ENCODE results near the gene MOSPD2. TPM values are rescaled to one million over a fixed set of nuclear protein-coding genes. Genes with fewer than 3 reads are reported as not detected.

Gene MOSPD2
- total RNA-seq, 3 donors from 2014 or later: 19.7 to 27.8 (median 20.9) TPM

DNA sequence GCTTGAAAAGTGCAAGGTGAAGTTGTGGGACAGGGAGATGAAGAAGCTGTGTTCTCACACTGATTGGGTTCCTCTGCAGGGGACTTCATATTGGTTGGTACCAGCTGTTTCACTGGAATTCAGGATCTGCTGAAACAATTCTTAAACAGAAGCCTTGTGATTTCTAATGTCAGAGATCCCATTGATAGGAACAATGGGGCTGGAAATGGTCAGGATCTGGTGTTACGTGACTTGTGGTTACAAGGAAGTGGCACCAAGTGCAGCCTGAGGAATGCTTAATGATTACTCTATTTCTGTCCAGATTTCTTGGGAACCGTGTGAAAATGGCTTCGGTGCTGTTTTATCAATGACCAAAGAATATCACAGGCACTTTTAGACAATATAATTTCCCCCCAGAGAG is 68.1 kb downstream of the MOSPD2 start:
- DNase-seq (ENCODE audit: low spot score in 2 of 2): no peak
- intact Hi-C loops (cut with DNase I; ENCODE audit: low total_unique reads): no loop called here
- no peak overlapping the region for H3K4me3 ChIP-seq
- H3K36me3 ChIP-seq: no peaks in the 10 kb centered on the region
- H3K27ac ChIP-seq: no peak overlapping the region
- no peaks in the 10 kb centered on the region for H3K9me3 ChIP-seq
- peaks cover 0 to 7% of the 10 kb centered on the region in 2 donors for H3K27me3 ChIP-seq
- TF ChIP-seq, protein P1, sequence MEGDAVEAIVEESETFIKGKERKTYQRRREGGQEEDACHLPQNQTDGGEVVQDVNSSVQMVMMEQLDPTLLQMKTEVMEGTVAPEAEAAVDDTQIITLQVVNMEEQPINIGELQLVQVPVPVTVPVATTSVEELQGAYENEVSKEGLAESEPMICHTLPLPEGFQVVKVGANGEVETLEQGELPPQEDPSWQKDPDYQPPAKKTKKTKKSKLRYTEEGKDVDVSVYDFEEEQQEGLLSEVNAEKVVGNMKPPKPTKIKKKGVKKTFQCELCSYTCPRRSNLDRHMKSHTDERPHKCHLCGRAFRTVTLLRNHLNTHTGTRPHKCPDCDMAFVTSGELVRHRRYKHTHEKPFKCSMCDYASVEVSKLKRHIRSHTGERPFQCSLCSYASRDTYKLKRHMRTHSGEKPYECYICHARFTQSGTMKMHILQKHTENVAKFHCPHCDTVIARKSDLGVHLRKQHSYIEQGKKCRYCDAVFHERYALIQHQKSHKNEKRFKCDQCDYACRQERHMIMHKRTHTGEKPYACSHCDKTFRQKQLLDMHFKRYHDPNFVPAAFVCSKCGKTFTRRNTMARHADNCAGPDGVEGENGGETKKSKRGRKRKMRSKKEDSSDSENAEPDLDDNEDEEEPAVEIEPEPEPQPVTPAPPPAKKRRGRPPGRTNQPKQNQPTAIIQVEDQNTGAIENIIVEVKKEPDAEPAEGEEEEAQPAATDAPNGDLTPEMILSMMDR (IDR thresholded peaks at IDR 0.05): no peak
- TF ChIP-seq POLR2AphosphoS5 (IDR thresholded peaks at IDR 0.05) (no peak), POLR2A (IDR thresholded peaks at IDR 0.05) (no peak)
- no peaks in the 10 kb centered on the region for H3K4me1 ChIP-seq

DNA sequence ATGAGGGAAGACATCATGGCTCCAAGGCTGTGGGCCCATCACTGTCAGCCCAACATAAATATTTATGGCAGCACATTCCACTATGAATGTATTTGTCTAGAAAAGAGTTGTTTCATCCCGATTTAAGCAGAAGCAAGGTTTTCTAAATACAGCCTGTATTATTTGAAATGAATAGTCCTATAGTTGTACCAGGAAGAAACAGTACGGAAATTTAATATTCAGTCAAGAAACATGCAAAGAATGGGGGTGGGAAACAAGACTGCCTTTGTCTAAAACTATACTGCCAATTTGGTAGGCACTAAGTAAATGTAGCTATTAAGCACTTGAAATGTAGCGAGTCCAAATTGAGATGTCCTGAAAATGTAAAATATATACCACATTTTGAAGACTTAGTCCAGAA is 69.1 kb downstream of the MOSPD2 start:
- Histone ChIP-seq H3K27ac (no peak overlapping the region), H3K9me3 (no peaks in the 10 kb centered on the region), H3K4me1 (no peaks in the 10 kb centered on the region), H3K36me3 (no peaks in the 10 kb centered on the region), H3K27me3 (peaks cover 0 to 7% of the 10 kb centered on the region in 2 donors), H3K4me3 (no peak overlapping the region)
- intact Hi-C loops (cut with DNase I; ENCODE audit: low total_unique reads): no loop called here
- TF ChIP-seq POLR2A (IDR thresholded peaks at IDR 0.05) (no peak), POLR2AphosphoS5 (IDR thresholded peaks at IDR 0.05) (no peak)
- TF ChIP-seq, protein P1 (IDR thresholded peaks at IDR 0.05): no peak
- no peak for DNase-seq (ENCODE audit: low spot score in 2 of 2)

DNA sequence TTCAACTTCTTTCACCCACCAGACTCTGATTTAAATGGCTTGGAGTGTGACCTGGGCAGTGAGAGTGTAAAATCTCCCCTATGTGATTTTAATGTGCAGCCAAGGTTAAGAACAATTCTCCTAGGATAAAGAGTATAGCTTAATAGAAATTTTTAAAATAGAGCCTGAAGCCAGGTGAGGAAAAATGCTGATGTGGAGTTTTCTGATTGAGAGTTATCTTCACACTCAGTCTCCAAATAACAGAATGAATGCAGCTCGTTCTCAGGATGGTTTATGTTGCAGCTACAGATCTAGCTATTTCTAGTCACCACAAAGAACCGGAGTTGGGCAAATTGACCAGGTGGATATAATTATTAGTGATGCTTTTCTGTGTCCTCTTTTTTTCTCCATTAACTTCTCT is 70.7 kb downstream of the MOSPD2 start:
- Histone ChIP-seq H3K27ac (no peak overlapping the region), H3K9me3 (no peaks in the 10 kb centered on the region), H3K4me1 (no peaks in the 10 kb centered on the region), H3K4me3 (no peak overlapping the region), H3K27me3 (peaks cover 0 to 7% of the 10 kb centered on the region in 2 donors), H3K36me3 (no peaks in the 10 kb centered on the region)
- intact Hi-C loops (cut with DNase I; ENCODE audit: low total_unique reads): no loop called here
- TF ChIP-seq POLR2AphosphoS5 (IDR thresholded peaks at IDR 0.05): no peak
- no peak for TF ChIP-seq POLR2A (IDR thresholded peaks at IDR 0.05)
- TF ChIP-seq, protein P1 (IDR thresholded peaks at IDR 0.05): no peak
- DNase-seq (ENCODE audit: low spot score in 2 of 2): no peak

DNA sequence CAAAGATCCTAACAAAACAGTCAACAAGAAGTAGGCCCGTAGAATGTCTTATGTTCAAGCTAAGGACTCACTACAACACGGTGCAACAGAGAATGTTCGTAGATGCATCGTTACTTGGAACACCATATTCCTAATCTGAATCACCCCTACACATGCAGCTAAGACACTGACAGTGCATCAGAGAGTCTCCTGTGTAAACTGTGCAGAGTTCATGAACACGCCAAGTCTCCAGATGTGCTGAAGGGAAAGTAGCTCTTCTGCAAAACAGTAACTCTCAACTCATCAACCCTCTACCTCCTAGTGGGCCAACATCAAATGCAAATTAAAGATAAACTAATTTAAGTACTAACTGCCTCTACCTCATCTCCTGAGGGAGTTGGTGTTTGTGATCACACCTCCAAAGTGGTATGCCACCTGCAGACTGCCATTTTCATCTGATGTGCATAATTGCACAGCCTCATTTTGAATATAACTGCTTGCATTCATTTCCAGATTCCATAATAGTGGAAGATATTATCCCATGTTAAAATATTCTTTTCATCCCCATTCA is 73.5 kb downstream of the MOSPD2 start:
- no peaks in the 10 kb centered on the region for H3K9me3 ChIP-seq
- H3K27ac ChIP-seq: no peak overlapping the region
- H3K4me1 ChIP-seq: no peaks in the 10 kb centered on the region
- H3K27me3 ChIP-seq: peaks cover 0 to 21% of the 10 kb centered on the region in 2 donors
- TF ChIP-seq POLR2A (IDR thresholded peaks at IDR 0.05) (no peak), POLR2AphosphoS5 (IDR thresholded peaks at IDR 0.05) (no peak)
- TF ChIP-seq, protein P1 (IDR thresholded peaks at IDR 0.05): no peak
- DNase-seq (ENCODE audit: low spot score in 2 of 2): no peak
- H3K4me3 ChIP-seq: no peak overlapping the region
- intact Hi-C loops (cut with DNase I; ENCODE audit: low total_unique reads): no loop called here
- H3K36me3 ChIP-seq: no peaks in the 10 kb centered on the region

DNA sequence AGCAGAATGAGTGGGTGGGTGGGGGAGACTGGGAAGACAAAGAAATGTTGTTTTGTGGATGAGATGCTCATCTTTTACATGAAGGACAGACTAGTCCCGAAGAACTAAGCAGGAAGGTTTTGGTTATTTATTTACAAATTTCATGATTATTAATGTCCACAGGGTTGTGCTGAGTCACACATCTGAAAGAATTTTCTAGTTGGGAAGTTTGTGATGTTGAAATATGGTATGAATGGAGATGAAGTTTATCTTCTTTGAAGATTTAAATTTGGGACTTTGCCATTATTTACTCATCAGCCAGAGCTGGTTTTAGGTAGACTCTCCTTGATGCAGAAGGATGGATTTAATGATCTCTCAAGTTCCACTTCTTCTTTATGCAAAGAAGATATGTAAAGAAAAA is 75.5 kb downstream of the MOSPD2 start:
- TF ChIP-seq POLR2AphosphoS5 (IDR thresholded peaks at IDR 0.05): no peak
- no peak for TF ChIP-seq POLR2A (IDR thresholded peaks at IDR 0.05)
- TF ChIP-seq, protein P1 (IDR thresholded peaks at IDR 0.05): no peak

More for the DNA sequence above, 75.5 kb downstream of the MOSPD2 start:
- Histone ChIP-seq H3K9me3 (no peaks in the 10 kb centered on the region), H3K4me1 (no peaks in the 10 kb centered on the region), H3K27ac (no peak overlapping the region), H3K36me3 (no peaks in the 10 kb centered on the region), H3K27me3 (peaks cover 0 to 27% of the 10 kb centered on the region in 2 donors), H3K4me3 (no peak overlapping the region)
- no peak for DNase-seq (ENCODE audit: low spot score in 2 of 2)
- intact Hi-C loops (cut with DNase I; ENCODE audit: low total_unique reads): no loop called here

Data from breast epithelium (tissue), 4 donors.